GM10266 (cell line): Measurements from ENCODE around the gene FAM222B.

ENCODE experiments used
- DNase-seq: peaks from one replicate; pipeline ENCODE4 v3.0.0; 2012; ENCODE audit errors: extremely low spot score
- CTCF ChIP-seq: IDR thresholded peaks from 2 replicates; pipeline ENCODE4 v1.5.1; 2012; ENCODE audit warnings: mild to moderate bottlenecking, low read depth; ENCODE audit not compliant: control insufficient read depth, insufficient read depth; ENCODE audit errors: missing control alignments

The FAM222B gene

GRCh38 chr17:28714281-28714680 lies 128.3 kb downstream of the FAM222B start:
- DNase-seq, result no peak
- TF ChIP-seq CTCF, result no peak

GRCh38 chr17:28712705-28713415 lies 129.7 kb downstream of the FAM222B start:
- DNase-seq, result no peak
- no peak for TF ChIP-seq CTCF

GRCh38 chr17:28712032-28712704 lies 130.4 kb downstream of the FAM222B start:
- peak; percentile 4 for TF ChIP-seq CTCF
- peak; percentile 88 for DNase-seq

GRCh38 chr17:28711723-28712031 lies 130.9 kb downstream of the FAM222B start, which contains the start of gene PROCA1:
Gene PROCA1 (minus strand): TSS chr17:28711888. CDS start chr17:28711660, 228 bp downstream.
- peak; percentile 47 for DNase-seq
- no peak for TF ChIP-seq CTCF

- DNase-seq, result peak; percentile 96
- no peak for TF ChIP-seq CTCF
These were observed 131.5 kb downstream of the FAM222B start for GRCh38 chr17:28710861-28711722.

- DNase-seq, result no peak
- no peak for TF ChIP-seq CTCF
These were observed 135.3 kb downstream of the FAM222B start for GRCh38 chr17:28707339-28707720.
